WERI-Rb-1 (cell line): ENCODE measurements around the gene ATAD2B.

Experiments used
- DNase-seq: peaks from one replicate; pipeline ENCODE4 v3.0.0-alpha.2; 2020
- H3K27ac ChIP-seq: fragments of 250-450 bp; sonication (Bioruptor Pico); 2 replicates; pipeline ENCODE4 v1.5.1; 2020; ENCODE audit warnings: mild to moderate bottlenecking, moderate library complexity
- H3K27me3 ChIP-seq: fragments of 250-450 bp; sonication (Bioruptor Pico); 2 replicates; pipeline ENCODE4 v1.5.1; 2021; ENCODE audit warnings: mild to moderate bottlenecking, low read depth, moderate library complexity; ENCODE audit not compliant: insufficient read depth, severe bottlenecking
- H3K36me3 ChIP-seq: fragments of 250-450 bp; sonication (Bioruptor Pico); 2 replicates; pipeline ENCODE4 v1.5.1; 2020; ENCODE audit warnings: mild to moderate bottlenecking, moderate library complexity
- H3K4me3 ChIP-seq: 2 replicates; pipeline ENCODE4 v1.5.1; 2011; ENCODE audit warnings: low read depth, mild to moderate bottlenecking, control low read depth, low read length
- H3K9me3 ChIP-seq: fragments of 250-450 bp; sonication (Bioruptor Pico); 2 replicates; pipeline ENCODE4 v1.5.1; 2021; ENCODE audit warnings: mild to moderate bottlenecking, moderate library complexity; ENCODE audit not compliant: severe bottlenecking
- CTCF ChIP-seq: IDR thresholded peaks from 2 replicates; pipeline ENCODE4 v1.5.1; 2011; ENCODE audit warnings: low read depth, mild to moderate bottlenecking, control low read depth, inconsistent platforms, low read length

Gene ATAD2B

GRCh38 chr2:23824777-23825212 lies 102.1 kb downstream of the ATAD2B start:
- peak; percentile 43 for TF ChIP-seq CTCF

GRCh38 chr2:23823863-23824262 lies 103.1 kb downstream of the ATAD2B start:
- TF ChIP-seq CTCF = no peak
- H3K4me3 ChIP-seq = no peak overlapping the region
- DNase-seq = no peak
- no peak overlapping the region for H3K27ac ChIP-seq
- H3K36me3 ChIP-seq = no peaks in the 10 kb centered on the region
- H3K9me3 ChIP-seq = no peaks in the 10 kb centered on the region
- H3K27me3 ChIP-seq = no peaks in the 10 kb centered on the region

More at GRCh38 chr2:23824777-23825212, 102.1 kb downstream of the ATAD2B start:
- Histone ChIP-seq H3K4me3 (no peak overlapping the region), H3K27ac (no peak overlapping the region), H3K36me3 (no peaks in the 10 kb centered on the region), H3K9me3 (no peaks in the 10 kb centered on the region), H3K27me3 (no peaks in the 10 kb centered on the region)
- no peak for DNase-seq

GRCh38 chr2:23814963-23815362 lies 112.0 kb downstream of the ATAD2B start:
- Histone ChIP-seq H3K9me3 (no peaks in the 10 kb centered on the region), H3K36me3 (peaks cover 4% of the 10 kb centered on the region; the same call in 1 of the 2 replicates), H3K27me3 (no peaks in the 10 kb centered on the region), H3K4me3 (no peak overlapping the region), H3K27ac (no peak overlapping the region)
- TF ChIP-seq CTCF = no peak
- DNase-seq = no peak

GRCh38 chr2:23813438-23813837 lies 113.5 kb downstream of the ATAD2B start:
- Histone ChIP-seq H3K36me3 (peaks cover 4% of the 10 kb centered on the region; the same call in 1 of the 2 replicates), H3K27ac (no peak overlapping the region), H3K4me3 (no peak overlapping the region), H3K9me3 (no peaks in the 10 kb centered on the region), H3K27me3 (no peaks in the 10 kb centered on the region)
- DNase-seq = no peak
- no peak for TF ChIP-seq CTCF

- Histone ChIP-seq H3K36me3 (no peaks in the 10 kb centered on the region), H3K4me3 (no peak overlapping the region), H3K27me3 (no peaks in the 10 kb centered on the region), H3K27ac (no peak overlapping the region), H3K9me3 (no peaks in the 10 kb centered on the region)
- no peak for TF ChIP-seq CTCF
- no peak for DNase-seq
These were observed 117.8 kb downstream of the ATAD2B start for GRCh38 chr2:23809150-23809549.

- no peak for DNase-seq
- H3K36me3 ChIP-seq = no peaks in the 10 kb centered on the region
- no peak for TF ChIP-seq CTCF
These were observed 120.2 kb downstream of the ATAD2B start for GRCh38 chr2:23806665-23807249.

More at GRCh38 chr2:23806665-23807249, 120.2 kb downstream of the ATAD2B start:
- no peaks in the 10 kb centered on the region for H3K9me3 ChIP-seq
- H3K27ac ChIP-seq = no peak overlapping the region
- no peaks in the 10 kb centered on the region for H3K27me3 ChIP-seq
- no peak overlapping the region for H3K4me3 ChIP-seq
